ENCODE results near the gene PRRC1.

GRCh38 chr5:127515693-127516440, 1.6 kb upstream of the PRRC1 start:
- TF ChIP-seq POLR2A (IDR thresholded peaks at IDR 0.05) (no peak), CTCF (IDR thresholded peaks at IDR 0.05) (no peak)

Data from body of pancreas (tissue), 4 donors.